A673 (cell line): Measurements from ENCODE around the gene HPS1. TPM values are rescaled to one million over a fixed set of nuclear protein-coding genes. Genes with fewer than 3 reads are reported as not detected.

Source experiments
- BruUV-seq: library from RNA; stranded (reverse); fragments of 400-500 nt; replicated peaks from 2 replicates; lab custom pipeline; 2021; lab: Mats Ljungman, UMichigan
- CTCF ChIA-PET: fragments of 300-600 bp; sonication (Branson Sonifier 250); formaldehyde crosslinking; loops from one replicate; lab custom pipeline; 2022; ENCODE audit warnings: antibody characterized with exemption; lab: Charles Lee
- POLR2A ChIA-PET: fragments of 300-600 bp; sonication (Branson Sonifier 250); formaldehyde crosslinking; loops from one replicate; lab custom pipeline; 2022; ENCODE audit warnings: antibody characterized with exemption; ENCODE audit not compliant: low non-redundant PET; lab: Charles Lee
- DNase-seq: peaks from one replicate; pipeline ENCODE4 v3.0.0-alpha.2; 2015; ENCODE audit warnings: low spot score
- H3K27ac ChIP-seq: fragments of 200-600 bp; sonication (generic); 2 replicates; pipeline ENCODE4 v1.5.1; 2016; ENCODE audit warnings: mixed run types, low read depth, mild to moderate bottlenecking, mixed read lengths, antibody characterized with exemption, low read length; ENCODE audit not compliant: poor library complexity, severe bottlenecking
- H3K27me3 ChIP-seq: fragments of 200-600 bp; sonication (generic); replicated peaks from 2 replicates; pipeline ENCODE4 v1.6.1; 2017; ENCODE audit warnings: mixed run types, low read depth, mild to moderate bottlenecking, mixed read lengths, antibody characterized with exemption, low read length; ENCODE audit not compliant: insufficient read depth, poor library complexity
- H3K36me3 ChIP-seq: fragments of 200-600 bp; sonication (generic); 2 replicates; pipeline ENCODE4 v1.6.1; 2016; ENCODE audit warnings: mixed run types, mild to moderate bottlenecking, mixed read lengths, antibody characterized with exemption, low read length; ENCODE audit not compliant: insufficient read depth, poor library complexity, severe bottlenecking
- H3K4me1 ChIP-seq: fragments of 200-600 bp; sonication (generic); 2 replicates; pipeline ENCODE4 v1.6.1; 2017; ENCODE audit warnings: mixed run types, mild to moderate bottlenecking, mixed read lengths, antibody characterized with exemption, low read length; ENCODE audit not compliant: insufficient read depth, poor library complexity, severe bottlenecking
- H3K4me3 ChIP-seq: fragments of 200-600 bp; sonication (generic); 2 replicates; pipeline ENCODE4 v1.5.1; 2016; ENCODE audit warnings: low read depth, mixed run types, mild to moderate bottlenecking, mixed read lengths, low read length; ENCODE audit not compliant: poor library complexity, severe bottlenecking
- H3K9me3 ChIP-seq: fragments of 200-600 bp; sonication (generic); 2 replicates; pipeline ENCODE4 v1.6.1; 2016; ENCODE audit warnings: mixed run types, low read depth, mild to moderate bottlenecking, mixed read lengths, antibody characterized with exemption, low read length; ENCODE audit not compliant: poor library complexity, severe bottlenecking
- EZH2 ChIP-seq: fragments of 200-600 bp; sonication (generic); IDR thresholded peaks from 2 replicates; pipeline ENCODE4 v1.6.1; 2017; ENCODE audit warnings: borderline replicate concordance, low read depth, mild to moderate bottlenecking, mixed read lengths, antibody characterized with exemption, low read length; ENCODE audit not compliant: poor library complexity, severe bottlenecking
- intact Hi-C: fragments of 100-400 bp; cut with micrococcal nuclease; formaldehyde crosslinking; loops from one replicate; pipeline ENCODE4 v1.10.0; 2022; ENCODE audit not compliant: unreplicated experiment
- total RNA-seq: library from RNA; stranded (reverse); gene quantifications from 2 replicates; pipeline ENCODE4 v1.2.3, GENCODE V29; 2021
- TF ChIP-seq, protein P1 (sequence below): fragments of 300-800, 200-600 bp; sonication (generic); conservative IDR thresholded peaks from 2 replicates; pipeline ENCODE4 v1.5.1; 2017; ENCODE audit warnings: low read depth, mild to moderate bottlenecking, antibody characterized with exemption, low read length, moderate library complexity, mixed read lengths

HPS1 gene
- total RNA-seq, 1 experiment from 2014 or later = 40.6 TPM

DNA sequence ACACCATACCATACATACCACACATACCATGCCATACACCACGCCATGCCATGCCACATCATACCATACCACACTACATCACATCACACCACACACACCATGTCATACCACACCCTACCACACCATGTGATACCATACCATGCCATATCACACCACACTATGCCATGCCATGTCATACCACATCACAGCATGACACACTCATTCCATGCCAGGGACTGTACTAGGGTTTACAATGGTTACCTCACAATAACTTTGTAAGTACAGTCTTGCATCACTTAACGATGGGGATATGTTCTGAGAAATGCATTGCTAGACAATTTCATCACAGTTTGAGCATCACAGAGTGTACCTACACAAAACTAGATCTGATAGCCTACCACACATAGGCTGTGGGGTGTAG lies 46.3 kb downstream of the HPS1 start:
- H3K4me3 ChIP-seq = no peak overlapping the region
- no peaks in the 10 kb centered on the region for H3K27me3 ChIP-seq
- CTCF ChIA-PET = no interaction called here
- DNase-seq = no peak
- H3K36me3 ChIP-seq = no peaks in the 10 kb centered on the region
- H3K9me3 ChIP-seq = no peaks in the 10 kb centered on the region
- intact Hi-C loops = loop anchor here (10.0 kb wide), 1 partner anchor 56 kb away; no protein-coding TSS in a partner anchor
- POLR2A ChIA-PET = no interaction called here
- H3K27ac ChIP-seq = no peak overlapping the region
- no peak for TF ChIP-seq EZH2
- TF ChIP-seq, protein P1, sequence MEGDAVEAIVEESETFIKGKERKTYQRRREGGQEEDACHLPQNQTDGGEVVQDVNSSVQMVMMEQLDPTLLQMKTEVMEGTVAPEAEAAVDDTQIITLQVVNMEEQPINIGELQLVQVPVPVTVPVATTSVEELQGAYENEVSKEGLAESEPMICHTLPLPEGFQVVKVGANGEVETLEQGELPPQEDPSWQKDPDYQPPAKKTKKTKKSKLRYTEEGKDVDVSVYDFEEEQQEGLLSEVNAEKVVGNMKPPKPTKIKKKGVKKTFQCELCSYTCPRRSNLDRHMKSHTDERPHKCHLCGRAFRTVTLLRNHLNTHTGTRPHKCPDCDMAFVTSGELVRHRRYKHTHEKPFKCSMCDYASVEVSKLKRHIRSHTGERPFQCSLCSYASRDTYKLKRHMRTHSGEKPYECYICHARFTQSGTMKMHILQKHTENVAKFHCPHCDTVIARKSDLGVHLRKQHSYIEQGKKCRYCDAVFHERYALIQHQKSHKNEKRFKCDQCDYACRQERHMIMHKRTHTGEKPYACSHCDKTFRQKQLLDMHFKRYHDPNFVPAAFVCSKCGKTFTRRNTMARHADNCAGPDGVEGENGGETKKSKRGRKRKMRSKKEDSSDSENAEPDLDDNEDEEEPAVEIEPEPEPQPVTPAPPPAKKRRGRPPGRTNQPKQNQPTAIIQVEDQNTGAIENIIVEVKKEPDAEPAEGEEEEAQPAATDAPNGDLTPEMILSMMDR = no peak
- peaks cover 7% of the 10 kb centered on the region for H3K4me1 ChIP-seq
- no TSS peak for BruUV-seq

DNA sequence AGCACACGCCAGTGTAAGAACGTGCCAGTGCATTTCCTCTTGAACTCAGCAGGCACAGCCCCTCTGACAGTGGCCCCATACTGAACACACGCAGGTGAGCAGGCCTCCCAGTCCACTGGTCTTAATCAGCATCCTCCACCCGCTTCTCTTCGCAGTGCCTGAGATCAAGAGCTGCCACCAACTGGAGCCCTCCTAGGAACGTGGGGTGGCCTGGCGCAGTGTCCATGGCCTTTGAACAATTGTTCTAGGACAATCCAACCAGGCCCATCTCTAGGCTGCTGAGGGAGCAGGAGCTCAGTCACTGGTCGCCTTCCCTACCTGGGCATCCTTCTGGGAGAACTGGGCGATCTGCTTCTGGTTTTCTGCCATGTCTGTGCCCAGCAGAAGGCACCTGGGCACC lies 47.0 kb downstream of the HPS1 start:
- POLR2A ChIA-PET = no interaction called here

DNA sequence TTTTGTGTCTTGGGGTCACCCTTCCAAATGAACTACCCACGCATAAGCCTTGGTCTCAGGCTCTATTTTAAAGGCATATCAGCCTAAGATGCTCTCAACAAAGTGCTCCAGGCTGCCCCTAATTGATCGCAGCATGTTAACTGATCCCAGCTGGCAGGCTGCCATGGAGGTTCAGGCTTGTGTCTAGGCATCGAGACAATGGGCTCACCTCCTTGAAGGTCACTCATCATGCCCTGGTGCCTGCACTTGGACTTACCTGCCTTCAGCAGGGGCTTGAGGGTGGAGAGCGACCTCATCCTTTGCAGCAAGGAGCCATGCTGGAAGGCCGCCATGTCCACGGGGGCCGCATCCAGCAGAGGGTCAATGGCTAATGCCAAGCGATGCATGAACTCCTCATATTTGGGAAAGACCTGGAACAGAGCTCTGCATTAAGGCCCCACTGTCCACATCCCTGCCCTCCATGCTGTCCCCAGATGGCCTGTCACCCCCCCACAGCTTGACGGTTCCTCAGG lies 49.6 kb downstream of the HPS1 start:
- Histone ChIP-seq H3K4me3 (no peak overlapping the region), H3K27me3 (no peaks in the 10 kb centered on the region), H3K9me3 (no peaks in the 10 kb centered on the region), H3K4me1 (no peaks in the 10 kb centered on the region), H3K36me3 (no peaks in the 10 kb centered on the region), H3K27ac (no peak overlapping the region)
- CTCF ChIA-PET = no interaction called here
- no peak for DNase-seq
- intact Hi-C loops = no loop called here
- TF ChIP-seq, protein P1 = no peak
- TF ChIP-seq EZH2 = no peak
- no TSS peak for BruUV-seq
- POLR2A ChIA-PET = no interaction called here

More for the DNA sequence above, 47.0 kb downstream of the HPS1 start:
- Histone ChIP-seq H3K27ac (no peak overlapping the region), H3K4me1 (peaks cover 7% of the 10 kb centered on the region), H3K9me3 (no peaks in the 10 kb centered on the region), H3K4me3 (no peak overlapping the region), H3K36me3 (no peaks in the 10 kb centered on the region), H3K27me3 (no peaks in the 10 kb centered on the region)
- no peak for DNase-seq
- CTCF ChIA-PET = no interaction called here
- intact Hi-C loops = loop anchor here (10.0 kb wide), 1 partner anchor 55 kb away; no protein-coding TSS in a partner anchor
- TF ChIP-seq EZH2 = no peak
- TF ChIP-seq, protein P1 = no peak
- no TSS peak for BruUV-seq
